Liver (tissue), 9 donors: Measurements from ENCODE around the gene MOB1A. TPM values are rescaled to one million over a fixed set of nuclear protein-coding genes. Genes with fewer than 3 reads are reported as not detected.
A peak's percentile ranks its signal among the peaks of the same experiment; 100 is the strongest.

ENCODE experiments used
- DNase-seq: peaks from one replicate; pipeline ENCODE4 v3.0.0-alpha.2; 2017; ENCODE audit warnings: low spot score
- H3K27ac ChIP-seq, 2 donors: one replicate each; pipeline ENCODE4 v1.7.0; 2013; ENCODE audit warnings: inconsistent platforms in 2 of 2, low read length in 2 of 2, control low read depth in 1 of 2, low read depth in 1 of 2, mild to moderate bottlenecking in 1 of 2
- H3K27me3 ChIP-seq, 4 donors: one replicate each; pipeline versions ENCODE4 v1.6.1 to v1.7.0; 2013; ENCODE audit warnings: low read length in 3 of 4, inconsistent platforms in 1 of 4, mild to moderate bottlenecking in 1 of 4, moderate library complexity in 1 of 4; ENCODE audit not compliant: control insufficient read depth in 4 of 4, insufficient read depth in 4 of 4
- H3K36me3 ChIP-seq, 4 donors: one replicate each; pipeline versions ENCODE4 v1.6.1 to v1.7.0; 2013; ENCODE audit warnings: low read length in 3 of 4, mild to moderate bottlenecking in 3 of 4, low read depth in 1 of 4, moderate library complexity in 1 of 4; ENCODE audit not compliant: control insufficient read depth in 4 of 4, insufficient read depth in 3 of 4
- H3K4me1 ChIP-seq, 4 donors: one replicate each; pipeline versions ENCODE4 v1.6.1 to v1.7.0; 2013; ENCODE audit warnings: low read length in 3 of 4, mild to moderate bottlenecking in 3 of 4, moderate library complexity in 1 of 4; ENCODE audit not compliant: control insufficient read depth in 4 of 4, insufficient read depth in 4 of 4
- H3K4me3 ChIP-seq, 3 donors: one replicate each; pipeline versions ENCODE4 v1.6.1 to v1.7.0; 2013; ENCODE audit warnings: low read length in 3 of 3, control low read depth in 1 of 3, low read depth in 1 of 3, mild to moderate bottlenecking in 1 of 3
- H3K9ac ChIP-seq, 2 donors: one replicate each; pipeline ENCODE4 v1.7.0; 2013; ENCODE audit warnings: low read length in 2 of 2, mild to moderate bottlenecking in 2 of 2, moderate library complexity in 2 of 2, control low read depth in 1 of 2, low read depth in 1 of 2
- H3K9me3 ChIP-seq, 4 donors: one replicate each; pipeline versions ENCODE4 v1.6.1 to v1.7.0; 2013; ENCODE audit warnings: low read length in 3 of 4; ENCODE audit not compliant: control insufficient read depth in 4 of 4
- EGR1 ChIP-seq, 2 donors: IDR thresholded peaks; 2 replicates each; pipeline ENCODE4 v1.6.1; 2016 to 2018; ENCODE audit warnings: antibody characterized with exemption in 2 of 2, low read depth in 2 of 2
- FOXA1 ChIP-seq: IDR thresholded peaks from 2 replicates; pipeline ENCODE4 v1.6.1; 2016; ENCODE audit warnings: antibody characterized with exemption
- FOXA2 ChIP-seq: IDR thresholded peaks from 2 replicates; pipeline ENCODE4 v1.6.1; 2016; ENCODE audit warnings: antibody characterized with exemption
- GABPA ChIP-seq, 2 donors: IDR thresholded peaks in 1 of 2; conservative IDR thresholded peaks in 1 of 2; 2 replicates each; pipeline ENCODE4 v1.6.1; 2016; ENCODE audit warnings: antibody characterized with exemption in 2 of 2, mild to moderate bottlenecking in 1 of 2, moderate library complexity in 1 of 2
- HNF4A ChIP-seq, 2 donors: conservative IDR thresholded peaks; 2 replicates each; pipeline ENCODE4 v1.6.1; 2016; ENCODE audit warnings: antibody characterized with exemption in 2 of 2, mild to moderate bottlenecking in 2 of 2
- HNF4G ChIP-seq: IDR thresholded peaks from 2 replicates; pipeline ENCODE4 v1.6.1; 2016; ENCODE audit warnings: antibody characterized with exemption
- JUND ChIP-seq, 2 donors: IDR thresholded peaks; 2 replicates each; pipeline ENCODE4 v1.6.1; 2016; ENCODE audit warnings: antibody characterized with exemption in 2 of 2
- NR2F2 ChIP-seq: IDR thresholded peaks from 2 replicates; pipeline ENCODE4 v1.6.1; 2016; ENCODE audit warnings: antibody characterized with exemption
- RAD21 ChIP-seq, 2 donors: IDR thresholded peaks; 2 replicates each; pipeline ENCODE4 v1.6.1; 2016; ENCODE audit warnings: antibody characterized with exemption in 2 of 2, mild to moderate bottlenecking in 2 of 2
- RXRA ChIP-seq, 2 donors: IDR thresholded peaks; 2 replicates each; pipeline ENCODE4 v1.6.1; 2017 to 2018; ENCODE audit warnings: antibody characterized with exemption in 2 of 2, mild to moderate bottlenecking in 1 of 2
- SP1 ChIP-seq: IDR thresholded peaks from 2 replicates; pipeline ENCODE4 v1.6.1; 2018; ENCODE audit warnings: antibody characterized with exemption, mild to moderate bottlenecking
- TAF1 ChIP-seq: conservative IDR thresholded peaks from 2 replicates; pipeline ENCODE4 v1.6.1; 2016; ENCODE audit warnings: antibody characterized with exemption, mild to moderate bottlenecking
- YY1 ChIP-seq: IDR thresholded peaks from 2 replicates; pipeline ENCODE4 v1.6.1; 2016; ENCODE audit warnings: antibody characterized with exemption, mild to moderate bottlenecking
- WGBS: extraction: QIAGEN DNeasy Blood & Tissue Kit; methylation state at CpG from one replicate; pipeline ENCODE4 v1.1.7; 2013; 5-methylcytosine and 5-hydroxymethylcytosine counted together
- polyA plus RNA-seq, 2 donors: library from polyadenylated mRNA; stranded (reverse) in 1 of 2; unstranded in 1 of 2; fragments of 200-250 nt in 1 of 2; fragments of >200 nt in 1 of 2; fragmentation: Nextera tagmentation in 1 of 2; extraction: Ambion mirVana in 1 of 2; gene quantifications; one replicate each; pipeline versions ENCODE4 v1.2.1 to v1.2.3, GENCODE V29; 2013 to 2015
- total RNA-seq, 2 donors: library from RNA; depleted of rRNA; stranded (reverse); fragments of >200 nt; gene quantifications; one replicate each; pipeline ENCODE4 v1.2.3, GENCODE V29; 2014
- TF ChIP-seq, protein P1 (sequence below): IDR thresholded peaks from 2 replicates; pipeline ENCODE4 v1.6.1; 2016; ENCODE audit warnings: antibody characterized with exemption
- TF ChIP-seq, protein P2 (sequence below): fragments of 150-350 bp; IDR thresholded peaks from 2 replicates; pipeline ENCODE4 v1.5.1; 2017; ENCODE audit warnings: improper control_type of control experiment, low read depth, low read length; ENCODE audit not compliant: missing input control
- TF ChIP-seq, protein P3 (sequence below): IDR thresholded peaks from 2 replicates; pipeline ENCODE4 v1.6.1; 2016; ENCODE audit warnings: antibody characterized with exemption
- TF ChIP-seq, protein P4 (sequence below): IDR thresholded peaks from 2 replicates; pipeline ENCODE4 v1.6.1; 2016; ENCODE audit warnings: antibody characterized with exemption
- TF ChIP-seq, protein P5 (sequence below): IDR thresholded peaks from 2 replicates; pipeline ENCODE4 v1.6.1; 2016; ENCODE audit warnings: antibody characterized with exemption, mild to moderate bottlenecking
- donor health status: healthy.
- donor health status: healthy.
- donor health status: healthy.
- donor health status: healthy.
- donor health status: healthy.

MOB1A gene
- total RNA-seq, result 10 to 100 TPM; 30.1 to 44.7 TPM
- 10 to 100 TPM; 15.5 to 15.8 TPM for polyA plus RNA-seq

DNA sequence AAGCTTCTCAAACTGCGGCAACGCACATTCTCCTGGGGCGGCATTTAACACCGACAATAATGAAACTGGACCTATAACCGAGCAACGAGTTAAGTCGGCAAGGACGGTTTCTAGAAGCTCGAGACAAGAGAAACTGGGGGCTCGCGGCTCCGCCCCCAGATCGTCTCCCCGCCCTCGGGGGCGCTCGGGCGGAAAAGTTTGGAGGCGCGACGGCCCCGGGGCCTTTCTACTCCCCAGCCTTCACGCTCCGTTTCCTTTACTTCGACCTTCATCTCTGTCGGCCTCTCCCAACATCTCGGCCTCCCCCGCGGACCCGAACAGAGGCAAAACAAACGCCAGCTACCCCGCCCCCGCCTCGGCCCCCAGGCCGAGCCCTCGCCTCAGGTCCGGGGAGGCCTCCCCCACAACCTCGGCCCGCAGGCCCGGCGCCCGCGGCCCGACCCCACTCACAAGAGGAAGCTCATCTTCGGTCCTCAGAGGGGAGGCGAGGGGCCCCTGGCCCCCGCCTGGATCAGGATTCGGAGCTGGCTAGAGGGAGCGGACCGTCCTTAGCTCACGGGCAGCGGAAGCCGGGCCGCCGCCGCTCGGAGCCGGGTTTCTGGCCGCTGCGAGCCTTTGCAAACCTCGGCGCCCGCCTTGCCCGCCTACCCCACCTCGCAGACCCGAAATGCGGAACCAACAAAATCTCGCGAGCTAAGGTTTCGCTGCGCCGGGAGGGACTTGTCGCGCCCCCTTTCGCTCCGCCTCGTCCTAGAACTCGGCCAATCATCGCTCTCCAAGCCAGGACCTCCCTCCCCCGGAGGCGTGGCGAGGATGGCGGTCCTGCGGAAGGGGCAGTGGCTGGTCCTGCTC is at the start of gene MOB1A:
TSS of gene MOB1A (minus strand) at position 669 of the 852 bp plus-strand sequence. CDS start at position 464, 205 bp downstream.
- H3K9ac ChIP-seq, result peak within 1 kb of the TSS; percentile 93 to 98
- TF ChIP-seq, protein P1, sequence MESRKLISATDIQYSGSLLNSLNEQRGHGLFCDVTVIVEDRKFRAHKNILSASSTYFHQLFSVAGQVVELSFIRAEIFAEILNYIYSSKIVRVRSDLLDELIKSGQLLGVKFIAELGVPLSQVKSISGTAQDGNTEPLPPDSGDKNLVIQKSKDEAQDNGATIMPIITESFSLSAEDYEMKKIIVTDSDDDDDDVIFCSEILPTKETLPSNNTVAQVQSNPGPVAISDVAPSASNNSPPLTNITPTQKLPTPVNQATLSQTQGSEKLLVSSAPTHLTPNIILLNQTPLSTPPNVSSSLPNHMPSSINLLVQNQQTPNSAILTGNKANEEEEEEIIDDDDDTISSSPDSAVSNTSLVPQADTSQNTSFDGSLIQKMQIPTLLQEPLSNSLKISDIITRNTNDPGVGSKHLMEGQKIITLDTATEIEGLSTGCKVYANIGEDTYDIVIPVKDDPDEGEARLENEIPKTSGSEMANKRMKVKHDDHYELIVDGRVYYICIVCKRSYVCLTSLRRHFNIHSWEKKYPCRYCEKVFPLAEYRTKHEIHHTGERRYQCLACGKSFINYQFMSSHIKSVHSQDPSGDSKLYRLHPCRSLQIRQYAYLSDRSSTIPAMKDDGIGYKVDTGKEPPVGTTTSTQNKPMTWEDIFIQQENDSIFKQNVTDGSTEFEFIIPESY, result peak; percentile 99
- TF ChIP-seq TAF1 (peak; percentile 80), YY1 (peak; percentile 96), SP1 (peak; percentile 70), GABPA (IDR thresholded peaks at IDR 0.05 in 1 of 2, conservative IDR thresholded peaks at IDR 0.05 in 1 of 2) (peak in 1 of 2 donors; percentile 74), FOXA1 (no peak), HNF4G (no peak), JUND (IDR thresholded peaks at IDR 0.05) (no peak), NR2F2 (no peak), FOXA2 (no peak), RXRA (IDR thresholded peaks at IDR 0.05) (peak; percentile 10 to 28), HNF4A (conservative IDR thresholded peaks at IDR 0.05) (no peak), RAD21 (IDR thresholded peaks at IDR 0.05) (peak in 1 of 2 donors; percentile 29), EGR1 (IDR thresholded peaks at IDR 0.05; ENCODE audit: low read depth in 2 of 2) (no peak)
- TF ChIP-seq, protein P2, sequence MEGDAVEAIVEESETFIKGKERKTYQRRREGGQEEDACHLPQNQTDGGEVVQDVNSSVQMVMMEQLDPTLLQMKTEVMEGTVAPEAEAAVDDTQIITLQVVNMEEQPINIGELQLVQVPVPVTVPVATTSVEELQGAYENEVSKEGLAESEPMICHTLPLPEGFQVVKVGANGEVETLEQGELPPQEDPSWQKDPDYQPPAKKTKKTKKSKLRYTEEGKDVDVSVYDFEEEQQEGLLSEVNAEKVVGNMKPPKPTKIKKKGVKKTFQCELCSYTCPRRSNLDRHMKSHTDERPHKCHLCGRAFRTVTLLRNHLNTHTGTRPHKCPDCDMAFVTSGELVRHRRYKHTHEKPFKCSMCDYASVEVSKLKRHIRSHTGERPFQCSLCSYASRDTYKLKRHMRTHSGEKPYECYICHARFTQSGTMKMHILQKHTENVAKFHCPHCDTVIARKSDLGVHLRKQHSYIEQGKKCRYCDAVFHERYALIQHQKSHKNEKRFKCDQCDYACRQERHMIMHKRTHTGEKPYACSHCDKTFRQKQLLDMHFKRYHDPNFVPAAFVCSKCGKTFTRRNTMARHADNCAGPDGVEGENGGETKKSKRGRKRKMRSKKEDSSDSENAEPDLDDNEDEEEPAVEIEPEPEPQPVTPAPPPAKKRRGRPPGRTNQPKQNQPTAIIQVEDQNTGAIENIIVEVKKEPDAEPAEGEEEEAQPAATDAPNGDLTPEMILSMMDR, result no peak
- TF ChIP-seq, protein P3, sequence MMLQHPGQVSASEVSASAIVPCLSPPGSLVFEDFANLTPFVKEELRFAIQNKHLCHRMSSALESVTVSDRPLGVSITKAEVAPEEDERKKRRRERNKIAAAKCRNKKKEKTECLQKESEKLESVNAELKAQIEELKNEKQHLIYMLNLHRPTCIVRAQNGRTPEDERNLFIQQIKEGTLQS, result no peak
- TF ChIP-seq, protein P4, sequence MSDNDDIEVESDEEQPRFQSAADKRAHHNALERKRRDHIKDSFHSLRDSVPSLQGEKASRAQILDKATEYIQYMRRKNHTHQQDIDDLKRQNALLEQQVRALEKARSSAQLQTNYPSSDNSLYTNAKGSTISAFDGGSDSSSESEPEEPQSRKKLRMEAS, result peak; percentile 19
- TF ChIP-seq, protein P5, sequence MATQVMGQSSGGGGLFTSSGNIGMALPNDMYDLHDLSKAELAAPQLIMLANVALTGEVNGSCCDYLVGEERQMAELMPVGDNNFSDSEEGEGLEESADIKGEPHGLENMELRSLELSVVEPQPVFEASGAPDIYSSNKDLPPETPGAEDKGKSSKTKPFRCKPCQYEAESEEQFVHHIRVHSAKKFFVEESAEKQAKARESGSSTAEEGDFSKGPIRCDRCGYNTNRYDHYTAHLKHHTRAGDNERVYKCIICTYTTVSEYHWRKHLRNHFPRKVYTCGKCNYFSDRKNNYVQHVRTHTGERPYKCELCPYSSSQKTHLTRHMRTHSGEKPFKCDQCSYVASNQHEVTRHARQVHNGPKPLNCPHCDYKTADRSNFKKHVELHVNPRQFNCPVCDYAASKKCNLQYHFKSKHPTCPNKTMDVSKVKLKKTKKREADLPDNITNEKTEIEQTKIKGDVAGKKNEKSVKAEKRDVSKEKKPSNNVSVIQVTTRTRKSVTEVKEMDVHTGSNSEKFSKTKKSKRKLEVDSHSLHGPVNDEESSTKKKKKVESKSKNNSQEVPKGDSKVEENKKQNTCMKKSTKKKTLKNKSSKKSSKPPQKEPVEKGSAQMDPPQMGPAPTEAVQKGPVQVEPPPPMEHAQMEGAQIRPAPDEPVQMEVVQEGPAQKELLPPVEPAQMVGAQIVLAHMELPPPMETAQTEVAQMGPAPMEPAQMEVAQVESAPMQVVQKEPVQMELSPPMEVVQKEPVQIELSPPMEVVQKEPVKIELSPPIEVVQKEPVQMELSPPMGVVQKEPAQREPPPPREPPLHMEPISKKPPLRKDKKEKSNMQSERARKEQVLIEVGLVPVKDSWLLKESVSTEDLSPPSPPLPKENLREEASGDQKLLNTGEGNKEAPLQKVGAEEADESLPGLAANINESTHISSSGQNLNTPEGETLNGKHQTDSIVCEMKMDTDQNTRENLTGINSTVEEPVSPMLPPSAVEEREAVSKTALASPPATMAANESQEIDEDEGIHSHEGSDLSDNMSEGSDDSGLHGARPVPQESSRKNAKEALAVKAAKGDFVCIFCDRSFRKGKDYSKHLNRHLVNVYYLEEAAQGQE, result peak; percentile 81
- no peaks in the 10 kb centered on the region for H3K27me3 ChIP-seq
- H3K9me3 ChIP-seq, result no peaks in the 10 kb centered on the region
- DNase-seq, result peak; percentile 98
- H3K4me3 ChIP-seq, result peak within 1 kb of the TSS; percentile 96 to 97 (median 97)
- peak within 1 kb of the TSS; percentile 92 to 95 for H3K27ac ChIP-seq
- H3K4me1 ChIP-seq, result peaks cover 0 to 12% (median 5%) of the 10 kb centered on the region in 4 donors
- no peaks in the 10 kb centered on the region for H3K36me3 ChIP-seq
- WGBS, result under 1% methylated on average over 84 of the region's 84 CpGs
